Panc1 (cell line): Measurements from ENCODE around the gene PGM3. TPM values are rescaled to one million over a fixed set of nuclear protein-coding genes. Genes with fewer than 3 reads are reported as not detected.

ENCODE experiments used
- ATAC-seq: fragments of 200-7000 bp; cut with Tn5 transposase; 2 replicates; pipeline ENCODE4 v1.9.1; 2020; ENCODE audit warnings: mild to moderate bottlenecking, moderate library complexity
- BruUV-seq: library from RNA; stranded (reverse); fragments of 400-500 nt; replicated peaks from 2 replicates; lab custom pipeline; 2021; lab: Mats Ljungman, UMichigan
- CTCF ChIA-PET: fragments of 300-600 bp; sonication (Branson Sonifier 250); formaldehyde crosslinking; loops from one replicate; lab custom pipeline; 2022; ENCODE audit warnings: antibody characterized with exemption; lab: Charles Lee
- POLR2A ChIA-PET: fragments of 300-600 bp; sonication (Branson Sonifier 250); formaldehyde crosslinking; loops from one replicate; lab custom pipeline; 2022; ENCODE audit warnings: antibody characterized with exemption; lab: Charles Lee
- DNase-seq: peaks from one replicate; pipeline ENCODE4 v3.0.0-alpha.2; 2010; ENCODE audit warnings: low read depth, low spot score
- H3K27ac ChIP-seq: 2 replicates; pipeline ENCODE4 v1.5.1; 2011; ENCODE audit warnings: mild to moderate bottlenecking, low read length, inconsistent platforms
- H3K27me3 ChIP-seq: fragments of 200-500 bp; sonication (Bioruptor generic); 2 replicates; pipeline ENCODE4 v1.6.0; 2014; ENCODE audit warnings: low read length, inconsistent platforms; ENCODE audit not compliant: control insufficient read depth, insufficient read depth
- H3K36me3 ChIP-seq: fragments of 200-500 bp; sonication (Bioruptor generic); 2 replicates; pipeline ENCODE4 v1.5.1; 2014; ENCODE audit warnings: inconsistent platforms, mild to moderate bottlenecking, low read length, moderate library complexity; ENCODE audit not compliant: control insufficient read depth, insufficient read depth
- H3K4me1 ChIP-seq: 2 replicates; pipeline ENCODE4 v1.5.1; 2011; ENCODE audit warnings: inconsistent platforms, mild to moderate bottlenecking, low read length, moderate library complexity; ENCODE audit not compliant: control insufficient read depth, insufficient read depth
- H3K4me3 ChIP-seq, 2 experiments: 2 replicates each; pipeline ENCODE4 v1.5.1; 2011 to 2012; ENCODE audit warnings: low read depth in 2 of 2, low read length in 2 of 2, mild to moderate bottlenecking in 2 of 2, inconsistent platforms in 1 of 2, moderate library complexity in 1 of 2
- H3K9me3 ChIP-seq: fragments of 200-500 bp; sonication (Bioruptor generic); 2 replicates; pipeline ENCODE4 v1.5.1; 2014; ENCODE audit warnings: low read depth, mild to moderate bottlenecking, inconsistent platforms, low read length, moderate library complexity; ENCODE audit not compliant: control insufficient read depth, insufficient read depth
- CTCF ChIP-seq: fragments of 450-650 bp; IDR thresholded peaks from 2 replicates; pipeline ENCODE4 v1.5.1; 2017; ENCODE audit warnings: mild to moderate bottlenecking
- POLR2AphosphoS5 ChIP-seq: IDR thresholded peaks from 2 replicates; pipeline ENCODE4 v1.6.1; 2012; ENCODE audit warnings: mild to moderate bottlenecking, low read depth, low read length, moderate library complexity
- REST ChIP-seq, 2 experiments: IDR thresholded peaks; 2 replicates each; pipeline ENCODE4 v1.6.1; 2011 to 2012; ENCODE audit warnings: low read depth in 2 of 2, control low read depth in 1 of 2, low read length in 1 of 2, mild to moderate bottlenecking in 1 of 2, moderate library complexity in 1 of 2; ENCODE audit not compliant: insufficient read depth in 1 of 2
- SIN3A ChIP-seq: IDR thresholded peaks from 2 replicates; pipeline ENCODE4 v1.6.1; 2012; ENCODE audit warnings: low read depth, mild to moderate bottlenecking, low read length, moderate library complexity, borderline replicate concordance; ENCODE audit not compliant: insufficient read depth
- TCF7L2 ChIP-seq: IDR thresholded peaks from 2 replicates; pipeline ENCODE4 v1.6.1; 2011; ENCODE audit warnings: mild to moderate bottlenecking, low read depth, low read length, inconsistent platforms
- in situ Hi-C: cut with HindIII; loops from 2 replicates; pipeline ENCODE4 v1.10.0; 2016; ENCODE audit warnings: low sequenced_read_pairs, low pct_unique_long_range_greater_than_20kb
- intact Hi-C: fragments of 100-400 bp; cut with micrococcal nuclease; formaldehyde crosslinking; loops from one replicate; pipeline ENCODE4 v1.10.0; 2022; ENCODE audit not compliant: unreplicated experiment
- total RNA-seq: library from RNA; stranded (reverse); gene quantifications from one replicate; pipeline ENCODE4 v1.2.1, GENCODE V29; 2021; ENCODE audit not compliant: unreplicated experiment

Gene PGM3
- total RNA-seq, 1 experiment from 2014 or later, result 55.2 TPM

GRCh38 chr6:83153883-83154521 lies 39.1 kb downstream of the PGM3 start:
- no peaks in the 10 kb centered on the region; the same call in 1 of the 2 replicates for H3K36me3 ChIP-seq
- BruUV-seq, result no TSS peak
- H3K4me3 ChIP-seq, result no peak overlapping the region
- in situ Hi-C loops (no loop called here), intact Hi-C loops (no loop called here)
- no peak for DNase-seq
- H3K4me1 ChIP-seq, result no peaks in the 10 kb centered on the region
- no peak for ATAC-seq
- TF ChIP-seq SIN3A (no peak), CTCF (no peak), TCF7L2 (no peak), POLR2AphosphoS5 (no peak), REST (IDR thresholded peaks at IDR 0.05; ENCODE audit: insufficient read depth in 1 of 2, low read depth in 2 of 2, low read length in 1 of 2) (no peak)
- H3K27ac ChIP-seq, result no peak overlapping the region
- POLR2A ChIA-PET, result no interaction called here
- no peaks in the 10 kb centered on the region for H3K9me3 ChIP-seq
- CTCF ChIA-PET, result no interaction called here
- H3K27me3 ChIP-seq, result no peaks in the 10 kb centered on the region

GRCh38 chr6:83152913-83153312 lies 40.2 kb downstream of the PGM3 start:
- Histone ChIP-seq H3K4me1 (no peaks in the 10 kb centered on the region), H3K9me3 (no peaks in the 10 kb centered on the region), H3K36me3 (no peaks in the 10 kb centered on the region), H3K4me3 (no peak overlapping the region), H3K27me3 (no peaks in the 10 kb centered on the region), H3K27ac (no peak overlapping the region)
- in situ Hi-C loops, result no loop called here
- POLR2A ChIA-PET, result no interaction called here
- intact Hi-C loops, result no loop called here
- BruUV-seq, result no TSS peak
- ATAC-seq, result no peak
- TF ChIP-seq REST (IDR thresholded peaks at IDR 0.05; ENCODE audit: insufficient read depth in 1 of 2, low read depth in 2 of 2, low read length in 1 of 2) (no peak), TCF7L2 (no peak), CTCF (no peak), POLR2AphosphoS5 (no peak), SIN3A (no peak)
- DNase-seq, result no peak
- CTCF ChIA-PET, result no interaction called here
